NCI-H446 treated with DMSO at 0.1 percent for 48 hours (cell line): Measurements from ENCODE around the gene ANKS1B.
"Not testable (repeated sequence)": the region's sequence is repeated elsewhere in the genome, so short reads cannot be mapped to it uniquely, and the experiment has no call there.

Source experiments
- DNase-seq: peaks from one replicate; lab custom pipeline; 2025; lab: John Stamatoyannopoulos, UW

The ANKS1B gene

DNA sequence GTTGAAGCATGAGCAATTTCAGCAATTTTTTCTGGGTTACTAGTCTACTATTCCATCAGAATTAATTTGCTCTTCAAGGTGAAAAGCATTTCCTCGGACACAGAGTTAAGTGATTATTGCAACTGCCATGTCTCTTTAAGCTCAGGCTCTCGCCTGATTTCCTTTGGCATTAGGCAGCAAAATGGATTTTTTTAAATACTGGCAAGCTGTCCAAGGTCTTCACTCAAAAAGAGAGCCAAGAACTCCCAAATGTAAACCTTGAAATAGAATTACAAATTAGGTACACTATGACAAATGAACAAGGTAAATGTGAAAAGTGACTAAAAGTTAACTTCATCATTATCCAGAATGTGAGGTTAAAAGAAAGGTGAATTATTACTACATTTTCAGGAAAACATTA lies 225.3 kb downstream of the ANKS1B start:
- peak; percentile 16 for DNase-seq

DNA sequence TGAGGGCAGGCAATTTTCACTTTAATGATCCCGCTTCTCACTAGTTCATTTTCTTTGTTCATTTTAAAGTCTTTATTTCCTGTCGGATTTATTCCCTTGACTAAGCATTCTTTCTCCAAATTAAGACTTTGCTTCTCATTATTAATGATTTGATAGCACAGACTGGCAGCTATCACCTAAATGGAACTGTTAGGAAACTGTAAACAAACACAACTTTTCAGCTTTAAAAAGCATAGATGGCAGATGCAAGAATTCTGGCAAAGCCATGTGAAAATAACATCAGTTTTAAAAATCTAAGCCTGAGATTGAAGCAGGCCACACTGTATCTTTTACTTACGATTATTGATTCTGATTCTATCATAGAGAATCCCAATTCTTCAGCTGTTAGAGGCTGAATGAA lies 225.7 kb downstream of the ANKS1B start:
- no peak for DNase-seq

DNA sequence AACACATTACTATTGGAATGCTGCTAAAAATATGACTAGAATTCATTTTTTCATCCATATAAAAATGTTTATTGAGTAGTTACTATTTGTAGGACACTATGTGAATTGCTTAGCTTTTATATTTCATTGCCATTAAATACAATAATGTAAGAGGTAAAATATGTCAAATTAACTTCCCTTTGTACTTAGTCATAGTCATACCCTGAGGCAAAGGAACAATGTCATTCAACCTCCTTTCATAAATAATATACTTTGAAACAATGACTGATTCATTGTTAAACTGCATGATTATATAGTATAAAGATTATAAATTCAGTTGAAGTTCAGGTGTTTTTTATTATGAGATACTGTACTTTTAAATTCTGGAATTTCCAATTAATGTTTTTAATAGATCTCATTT lies 232.0 kb downstream of the ANKS1B start:
- DNase-seq, result no peak

DNA sequence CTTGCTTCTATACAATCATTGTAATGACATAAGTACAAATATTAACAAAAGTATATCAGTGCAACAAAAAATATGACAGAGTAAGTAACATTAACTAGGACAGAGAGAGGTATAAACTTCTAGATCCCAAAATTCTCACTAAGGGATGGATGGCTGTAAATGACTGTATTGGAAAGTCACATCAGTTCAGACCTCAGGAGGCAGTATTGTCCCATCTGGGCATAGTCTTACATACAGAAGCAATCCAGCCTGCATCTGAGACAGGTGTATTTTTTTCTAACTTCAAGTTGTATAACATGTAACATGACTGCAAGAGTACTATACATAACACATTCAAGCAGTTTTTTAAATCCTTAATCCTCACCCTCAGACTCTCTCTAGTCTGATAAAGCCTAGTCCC lies 238.2 kb downstream of the ANKS1B start:
- no peak for DNase-seq

DNA sequence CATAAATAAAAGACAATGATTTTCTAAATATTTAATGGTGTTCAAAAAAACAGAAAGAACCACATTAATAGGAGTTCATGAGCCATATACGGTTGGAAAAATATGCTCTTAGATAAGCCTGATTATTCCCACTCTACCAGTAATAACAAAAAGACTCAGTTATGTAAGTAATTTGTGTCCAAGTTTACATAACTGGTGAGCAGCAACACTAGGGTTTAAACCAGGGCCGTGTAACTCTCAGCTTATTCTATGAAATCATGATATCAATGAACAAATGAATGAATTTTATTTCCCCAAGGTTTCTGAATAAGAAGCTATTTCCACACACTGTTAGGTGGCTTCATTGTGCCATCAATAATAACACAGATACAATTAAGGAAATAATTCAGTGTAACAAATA lies 238.8 kb downstream of the ANKS1B start:
- DNase-seq, result no peak

DNA sequence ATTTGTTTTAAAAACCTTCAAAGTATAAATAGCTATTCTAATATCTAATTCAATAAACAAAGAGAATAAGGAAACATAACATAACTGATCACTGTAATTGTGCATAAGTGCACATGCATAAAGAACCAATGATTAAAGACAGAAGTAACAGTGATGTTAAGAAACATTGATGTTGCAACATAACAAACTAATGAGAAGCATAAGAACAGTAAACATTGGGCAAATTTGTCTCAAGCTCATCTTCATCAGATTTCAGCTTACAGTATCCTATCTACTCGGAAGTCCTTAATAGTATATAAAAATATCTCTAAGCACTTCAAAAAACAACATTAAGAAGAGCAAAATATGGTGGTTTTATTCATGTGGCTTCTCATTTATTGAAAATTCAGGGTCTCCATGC lies 239.6 kb downstream of the ANKS1B start:
- DNase-seq, result no peak

DNA sequence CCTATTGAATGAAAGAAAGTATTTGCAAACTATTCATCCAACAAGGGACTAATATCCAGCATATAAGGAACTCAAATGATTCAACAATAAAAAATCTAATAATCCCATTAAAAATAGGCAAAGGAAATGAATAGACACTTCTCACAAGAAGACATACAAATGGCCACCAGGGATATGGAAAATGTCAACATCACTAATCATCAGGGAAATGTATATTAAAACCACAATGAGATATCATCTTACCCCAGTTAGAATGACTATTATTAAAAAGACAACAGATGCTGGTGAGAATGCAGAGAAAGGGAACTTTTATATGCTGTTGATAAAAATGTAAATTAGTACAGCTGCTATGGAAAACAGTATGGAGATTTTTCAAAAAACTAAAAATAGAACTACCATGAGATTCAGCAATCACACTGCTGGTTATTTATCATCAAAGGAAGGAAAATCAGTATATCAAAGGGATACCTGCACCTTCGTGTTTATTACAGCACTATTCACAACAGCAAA lies 247.9 kb downstream of the ANKS1B start:
- DNase-seq, result no peak

DNA sequence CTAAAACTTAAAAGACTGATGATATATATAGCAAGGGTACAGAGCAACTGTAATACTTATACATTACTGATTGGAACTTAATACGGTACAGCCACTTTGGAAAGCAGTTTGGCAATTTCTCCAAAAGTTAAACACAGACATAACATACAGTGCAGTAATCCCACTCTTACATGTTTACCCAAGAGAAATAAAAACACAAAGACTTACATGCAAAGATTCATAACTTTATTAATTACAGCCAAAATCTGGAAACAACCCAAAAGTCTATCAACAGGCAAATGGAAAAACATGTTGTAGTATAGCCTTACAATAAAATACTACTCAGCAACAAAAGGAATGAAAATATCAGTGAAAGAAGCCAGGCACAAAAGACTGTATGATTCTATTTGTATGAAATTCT lies 252.6 kb downstream of the ANKS1B start:
- DNase-seq, result no peak

DNA sequence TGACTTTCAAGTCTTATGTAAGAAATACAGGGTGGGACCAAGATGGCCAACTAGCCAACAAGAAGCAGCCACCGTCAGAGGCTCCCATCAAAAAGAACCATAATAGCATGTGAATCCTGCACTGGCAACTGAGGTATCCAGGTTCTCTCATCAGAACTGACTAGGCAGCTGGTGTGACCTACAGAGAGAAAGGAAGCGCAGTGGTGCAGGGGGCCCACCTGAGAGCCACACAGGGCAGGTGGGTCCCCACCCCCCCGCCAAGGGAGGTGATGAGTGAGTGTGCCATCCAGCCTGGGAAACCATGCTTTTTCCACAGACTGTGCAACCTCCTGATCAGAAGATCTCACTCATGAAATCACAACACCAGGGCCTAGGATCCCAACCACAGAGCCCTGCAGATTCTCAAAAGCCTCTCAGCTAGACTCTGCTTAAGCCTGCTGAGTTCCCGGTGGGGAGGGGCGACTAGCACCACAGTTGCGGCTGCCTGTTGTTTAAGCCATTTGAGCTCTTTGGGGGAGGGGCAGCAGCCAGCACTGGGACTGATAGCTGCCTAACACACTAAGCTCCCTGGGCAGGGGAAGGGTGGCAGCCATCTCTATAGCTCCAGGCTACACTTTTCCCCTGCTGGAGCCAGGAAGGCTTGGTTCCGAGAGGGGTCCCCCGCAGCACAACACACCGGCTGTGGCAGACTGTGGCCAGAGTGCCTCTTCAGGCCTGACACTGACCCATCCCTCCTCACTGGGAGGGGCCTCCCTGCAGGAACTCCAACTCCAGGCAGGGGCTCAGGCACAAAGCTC lies 261.8 kb downstream of the ANKS1B start:
- no peak for DNase-seq

DNA sequence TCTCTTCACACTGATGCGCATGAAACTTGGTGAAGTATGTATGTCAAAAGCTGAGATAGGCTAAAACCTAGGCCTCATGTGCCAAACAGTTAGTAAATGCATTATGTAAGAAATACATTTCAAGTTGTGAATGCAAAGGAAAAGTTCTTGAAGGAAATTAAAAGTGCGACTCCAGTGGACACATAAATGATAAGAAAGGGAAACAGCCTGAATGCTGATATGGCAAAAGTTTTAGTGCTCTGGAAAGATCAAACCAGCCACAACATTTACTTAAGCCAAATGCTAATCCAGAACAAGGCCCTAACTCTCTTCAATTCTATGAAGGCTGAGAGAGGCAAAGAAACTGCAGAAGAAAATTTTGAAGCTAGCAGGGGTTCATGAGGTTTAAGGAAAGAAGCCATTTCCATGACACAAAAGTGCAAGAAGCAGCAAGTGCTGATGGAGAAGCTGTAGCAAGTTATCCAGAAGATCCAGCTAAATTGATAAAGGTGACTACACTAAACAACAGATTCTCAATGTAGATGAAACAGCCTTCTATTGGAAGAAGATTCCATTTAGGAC lies 262.9 kb downstream of the ANKS1B start:
- no peak for DNase-seq

DNA sequence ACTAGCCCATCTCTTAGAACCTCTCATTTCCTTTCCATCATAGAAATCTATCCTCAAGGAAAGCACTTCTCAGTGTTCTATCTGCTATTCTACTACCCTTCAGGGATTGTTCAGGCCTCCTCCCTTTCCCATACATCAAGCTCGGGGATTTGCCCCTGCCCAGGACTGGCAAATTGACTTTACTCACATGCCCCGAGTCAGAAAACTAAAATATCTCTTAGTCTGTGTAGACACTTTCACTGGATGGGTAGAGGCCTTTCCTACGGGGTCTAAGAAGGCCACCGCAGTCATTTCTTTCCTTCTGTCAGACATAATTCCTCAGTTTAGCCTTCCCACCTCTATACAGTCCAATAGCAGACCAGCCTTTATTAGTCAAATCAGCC lies 264.7 kb downstream of the ANKS1B start:
- not testable (repeated sequence) for DNase-seq

DNA sequence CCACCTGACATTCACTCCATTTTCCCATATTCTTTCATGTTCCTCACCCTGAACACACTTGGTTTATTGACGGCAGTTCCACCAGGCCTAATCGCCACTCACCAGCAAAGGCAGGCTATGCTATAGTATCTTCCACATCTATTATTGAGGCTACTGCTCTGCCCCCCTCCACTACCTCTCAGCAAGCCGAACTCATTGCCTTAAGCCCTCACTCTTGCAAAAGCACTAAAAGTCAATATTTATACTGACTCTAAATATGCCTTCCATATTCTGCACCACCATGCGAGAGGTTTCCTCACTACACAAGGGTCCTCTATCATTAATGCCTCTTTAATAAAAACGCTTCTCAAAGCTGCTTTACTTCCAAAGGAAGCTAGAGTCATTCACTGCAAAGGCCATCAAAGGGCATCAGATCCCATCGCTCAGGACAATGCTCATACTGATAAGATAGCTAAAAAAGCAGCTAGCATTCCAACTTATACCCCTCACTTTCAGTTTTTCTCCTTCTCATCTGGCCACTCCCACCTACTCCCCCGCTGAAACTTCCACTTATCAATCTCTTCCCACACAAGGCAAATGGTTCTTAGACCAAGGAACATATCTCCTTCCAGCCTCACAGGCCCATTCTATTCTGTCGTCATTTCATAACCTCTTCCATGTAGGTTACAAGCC lies 265.2 kb downstream of the ANKS1B start:
- DNase-seq, result not testable (repeated sequence)

DNA sequence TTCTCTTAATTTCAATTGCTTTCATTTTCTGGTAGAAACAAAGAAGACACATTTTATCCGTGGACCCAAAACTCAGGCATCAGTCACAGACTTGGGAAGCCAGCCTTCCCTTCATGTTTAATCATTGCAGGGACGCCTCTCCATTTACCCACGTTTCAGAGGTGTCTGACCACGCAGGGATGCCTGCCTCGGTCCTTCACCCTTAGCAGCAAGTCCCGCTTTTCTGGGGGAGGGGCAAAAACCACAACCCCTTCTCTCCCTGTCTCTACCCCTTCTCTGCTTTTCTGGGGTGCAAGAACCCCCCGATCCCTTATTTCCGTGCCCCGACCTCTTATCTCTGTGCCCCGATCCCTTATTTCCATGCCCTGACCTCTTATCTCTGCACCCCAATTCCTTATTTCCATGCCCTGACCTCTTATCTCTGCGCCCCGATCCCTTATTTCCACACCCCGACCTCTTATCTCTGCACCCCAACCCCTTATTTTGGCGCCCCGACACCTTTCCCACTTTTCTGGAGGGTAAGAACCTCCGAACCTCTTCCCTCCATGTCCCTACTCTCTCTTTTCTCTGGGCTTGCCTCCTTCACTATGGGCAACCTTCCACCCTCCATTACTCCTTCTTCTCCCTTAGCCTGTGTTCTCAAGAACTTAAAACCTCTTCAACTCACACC lies 268.8 kb downstream of the ANKS1B start:
- DNase-seq, result not testable (repeated sequence)

DNA sequence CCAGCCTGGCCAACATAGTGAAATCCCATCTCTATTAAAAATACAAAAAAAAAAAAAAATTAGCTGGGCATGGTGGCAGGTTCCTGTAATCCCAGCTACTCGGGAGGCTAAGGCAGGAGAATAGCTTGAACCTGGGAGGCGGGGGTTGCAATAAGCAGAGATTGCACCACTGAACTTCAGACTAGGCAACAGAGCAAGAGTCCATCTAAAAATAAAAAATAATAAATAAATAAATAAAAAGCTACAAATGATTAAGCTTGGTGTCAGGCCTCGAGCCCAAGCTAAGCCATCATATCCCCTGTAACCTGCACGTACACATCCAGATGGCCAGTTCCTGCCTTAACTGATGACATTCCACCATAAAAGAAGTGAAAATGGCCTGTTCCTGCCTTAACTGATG lies 269.8 kb downstream of the ANKS1B start:
- not testable (repeated sequence) for DNase-seq

DNA sequence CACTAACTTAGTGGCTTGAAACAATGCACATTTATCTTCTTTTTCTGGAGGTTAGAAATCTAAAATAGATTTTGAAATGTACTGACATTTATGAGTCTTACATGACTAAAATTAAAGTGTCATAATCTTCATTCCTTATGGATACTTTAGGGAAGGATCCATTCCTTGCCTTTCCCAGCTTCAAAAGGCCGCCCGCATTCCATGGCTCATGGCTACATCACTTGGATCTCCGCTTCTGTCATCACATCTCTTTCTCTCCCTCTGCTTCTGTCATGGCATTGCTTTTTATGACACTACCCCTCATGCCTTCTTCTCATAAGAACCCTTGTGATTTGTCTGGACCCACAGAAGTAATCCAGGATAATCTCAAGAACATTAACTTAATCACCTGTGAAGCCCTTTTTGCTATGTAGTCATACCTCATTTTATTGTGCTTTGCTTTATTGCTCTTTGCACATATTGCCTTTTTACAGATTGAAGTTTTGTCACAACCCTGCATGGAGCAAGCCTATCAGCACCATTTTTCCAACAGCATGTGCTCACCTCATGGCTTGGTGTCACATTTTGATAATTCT lies 270.7 kb downstream of the ANKS1B start:
- DNase-seq, result no peak

DNA sequence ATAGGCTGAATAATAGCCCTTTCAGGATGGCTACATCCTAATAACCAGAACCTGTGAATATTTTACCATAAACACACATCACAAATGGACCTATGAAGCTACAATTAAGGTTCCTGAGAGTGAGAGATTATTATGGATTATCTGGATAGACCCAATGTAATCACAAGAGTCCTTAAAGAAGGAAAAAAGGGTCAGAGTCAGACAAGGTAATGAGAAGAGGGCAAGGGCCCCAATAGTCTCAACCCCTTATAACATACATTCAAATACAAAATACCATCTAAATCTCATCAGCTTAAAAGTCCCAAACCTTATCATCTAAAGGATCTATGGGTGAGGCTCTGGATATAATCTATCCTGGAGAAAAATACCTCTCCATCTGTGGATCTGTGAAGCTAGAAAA lies 272.5 kb downstream of the ANKS1B start:
- no peak for DNase-seq

DNA sequence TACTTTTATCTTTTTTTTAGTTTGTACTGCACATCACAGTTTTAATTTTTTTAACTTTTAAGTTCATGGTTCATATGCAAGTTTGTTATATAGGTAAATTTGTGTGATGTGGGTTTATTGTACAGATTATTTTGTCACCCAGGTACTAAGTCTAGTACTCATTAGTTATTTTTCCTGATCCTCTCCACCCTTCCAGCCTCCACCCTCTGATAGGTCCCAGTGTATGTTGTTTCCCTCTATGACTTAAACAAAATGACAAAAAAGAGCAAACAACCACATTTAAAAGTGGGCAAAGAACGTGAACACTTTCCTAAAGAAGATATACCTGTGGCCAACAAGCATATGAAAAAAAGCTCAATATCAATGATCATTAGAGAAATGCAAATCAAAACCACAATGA lies 273.5 kb downstream of the ANKS1B start:
- no peak for DNase-seq

DNA sequence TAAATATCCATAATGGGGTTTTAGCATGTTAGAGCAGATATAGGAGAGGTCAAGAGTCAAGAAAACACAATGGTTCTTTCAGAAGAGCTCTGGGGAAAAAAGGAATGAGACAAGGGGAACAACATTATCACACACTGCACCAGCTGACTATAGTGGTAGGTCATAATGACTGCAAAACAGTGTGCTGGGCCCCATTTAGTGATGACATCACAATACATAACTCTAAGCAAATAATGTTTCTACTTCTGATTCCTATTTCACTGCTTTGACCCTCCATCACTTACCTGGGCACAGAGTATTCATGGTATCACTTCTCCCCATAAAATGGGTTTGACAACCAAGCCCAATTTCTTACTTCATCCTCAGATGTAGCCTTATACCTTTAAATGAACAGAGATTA lies 275.1 kb downstream of the ANKS1B start:
- no peak for DNase-seq

DNA sequence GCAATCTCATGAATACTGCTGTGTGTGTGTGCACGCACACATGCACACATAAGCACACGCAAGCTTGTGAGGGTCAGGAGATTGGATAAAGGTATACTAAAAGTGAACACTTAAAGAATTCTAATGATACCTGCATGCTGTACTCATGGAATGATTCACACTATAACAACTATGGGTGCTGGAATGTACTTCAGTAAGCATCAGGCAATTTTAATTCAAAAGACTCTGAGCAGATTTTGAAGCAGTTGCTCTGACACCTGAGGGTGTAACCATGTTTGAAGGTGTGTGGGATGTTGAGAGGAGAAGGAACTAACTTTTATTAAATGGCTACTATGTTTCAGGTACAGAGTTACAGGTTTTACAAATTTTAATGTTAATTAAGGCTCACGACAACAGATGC lies 275.6 kb downstream of the ANKS1B start:
- no peak for DNase-seq

DNA sequence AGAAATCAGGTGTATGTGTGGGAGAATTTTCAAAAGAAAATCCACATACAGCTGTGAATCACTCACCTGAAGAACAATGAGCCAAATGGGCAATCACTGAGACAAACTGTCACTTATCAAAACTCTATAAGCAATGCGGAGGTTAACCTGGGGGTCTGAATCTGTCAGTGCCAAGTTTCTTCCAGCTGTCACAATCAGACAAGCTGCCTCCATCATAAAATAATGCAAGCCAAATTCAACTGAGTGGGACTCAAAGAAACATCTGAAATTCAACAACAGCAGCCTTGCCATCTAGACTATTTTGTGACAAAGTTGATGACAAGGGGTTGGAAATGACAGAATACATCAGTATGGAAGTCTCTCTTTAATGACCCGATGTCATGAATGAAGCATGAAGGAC lies 276.9 kb downstream of the ANKS1B start:
- DNase-seq, result no peak

DNA sequence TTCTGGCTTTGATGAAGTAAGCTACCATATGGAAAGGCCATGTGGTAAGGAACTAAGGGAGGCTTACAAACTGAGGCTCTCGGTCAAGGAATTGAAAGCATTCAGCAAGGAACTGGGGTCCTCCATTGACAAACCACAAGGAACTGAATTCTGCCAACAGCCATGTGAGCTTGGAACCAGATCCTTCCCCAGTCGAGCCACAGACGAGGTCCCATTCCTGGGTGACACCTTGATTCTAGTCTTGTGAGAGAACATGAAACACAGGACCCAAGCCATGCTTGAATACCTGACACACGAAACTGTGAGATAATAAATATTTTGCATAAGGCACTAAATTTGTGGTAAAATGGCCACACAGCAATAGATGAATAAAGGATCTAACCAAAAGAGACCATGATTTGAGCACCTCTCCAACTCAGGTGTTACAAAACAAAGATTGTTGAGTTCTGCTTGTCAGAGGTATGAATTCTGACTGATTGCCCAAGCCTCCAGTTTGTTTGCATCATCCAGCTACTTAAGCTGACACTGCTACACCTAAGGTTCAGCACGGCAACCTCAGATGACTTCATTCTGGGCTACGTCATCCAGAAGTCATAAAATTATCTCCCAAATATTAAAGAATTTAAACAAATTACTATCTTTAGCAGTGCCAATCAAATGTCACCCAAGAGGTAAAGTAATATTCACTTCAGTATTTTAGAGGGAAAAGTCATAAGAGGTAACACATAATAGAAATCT lies 277.8 kb downstream of the ANKS1B start:
- no peak for DNase-seq

DNA sequence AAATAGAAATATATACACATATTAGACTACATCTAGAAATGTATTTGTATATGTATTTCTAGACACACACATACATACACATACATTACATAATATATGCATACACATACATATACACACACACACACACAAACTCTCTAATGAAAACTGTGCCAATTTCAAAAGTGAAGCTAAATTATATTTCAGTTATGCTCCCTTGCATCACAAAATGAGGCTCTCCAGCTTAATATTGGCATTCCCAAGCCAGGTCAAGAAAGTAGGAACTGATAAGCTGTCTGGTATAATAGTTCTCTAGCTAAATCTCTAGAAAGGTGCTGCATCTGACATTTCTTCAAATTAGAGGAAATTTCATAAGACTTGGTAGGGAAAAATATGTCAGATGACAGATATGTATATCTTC lies 280.3 kb downstream of the ANKS1B start:
- no peak for DNase-seq
